GM18873 (cell line): ENCODE results near the gene SLC22A7.

Experiments used
- ATAC-seq: cut with Tn5 transposase; IDR thresholded peaks from one replicate; pipeline ENCODE4 v1.9.1; 2021; ENCODE audit warnings: mild to moderate bottlenecking, moderate library complexity, moderate number of reproducible peaks; ENCODE audit not compliant: unreplicated experiment, low FRiP score

The SLC22A7 gene

DNA sequence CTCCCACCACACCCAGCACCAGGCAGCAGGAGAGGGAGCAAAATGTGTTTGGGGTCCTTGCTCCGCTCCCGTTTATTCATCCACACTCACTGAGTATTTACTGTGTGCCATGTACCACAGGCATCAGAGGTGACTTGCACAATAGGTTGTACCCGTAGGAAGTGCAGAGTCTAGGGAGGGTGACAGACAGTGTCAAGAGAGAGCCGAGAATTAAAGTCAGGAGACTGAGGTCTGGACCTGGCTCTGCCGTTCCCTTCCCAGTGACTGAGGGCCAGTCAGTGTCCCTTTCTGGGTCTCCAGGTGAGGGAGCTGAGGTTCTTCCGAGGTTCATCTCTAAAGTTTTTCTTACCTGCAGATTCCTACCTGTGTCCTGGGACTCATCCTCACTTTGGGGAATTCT, 32.5 kb upstream of the SLC22A7 start:
- ATAC-seq, result no peak

DNA sequence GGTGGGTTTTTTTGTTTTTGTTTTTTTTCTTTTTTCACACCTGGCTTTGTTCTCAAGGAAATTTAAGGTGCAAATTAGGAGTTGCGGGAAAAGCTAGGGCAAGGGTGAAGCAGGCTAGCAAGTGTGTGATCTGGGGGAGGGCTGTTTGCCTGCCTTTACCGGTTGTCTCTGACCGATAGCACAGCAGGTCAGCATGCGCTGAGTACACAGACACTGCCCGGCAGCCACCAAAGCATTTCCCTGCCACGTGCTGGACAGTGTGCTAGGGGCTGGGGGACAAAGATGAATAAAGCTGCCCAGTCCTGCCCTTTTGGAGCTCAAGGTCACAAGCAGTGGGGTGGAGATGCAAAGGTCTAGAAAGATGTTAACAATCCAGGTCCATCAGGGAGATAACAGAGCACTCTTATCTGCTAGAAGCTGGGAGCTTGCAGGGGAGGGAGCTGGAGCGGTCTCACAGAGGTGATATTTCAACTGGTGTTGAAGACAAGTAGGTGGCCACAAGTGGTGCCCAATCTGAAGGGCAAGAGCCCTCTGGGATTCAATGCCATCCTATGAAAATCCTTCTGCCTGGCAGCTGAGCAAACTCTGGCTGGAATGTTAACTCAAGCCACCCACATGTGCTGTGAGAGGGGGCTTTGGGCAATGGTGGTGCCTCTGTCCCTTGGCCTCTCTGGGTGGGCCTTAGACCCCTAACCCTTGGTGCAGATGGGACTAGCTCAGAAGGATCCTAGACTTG, 30.3 kb upstream of the SLC22A7 start:
- ATAC-seq, result no peak

DNA sequence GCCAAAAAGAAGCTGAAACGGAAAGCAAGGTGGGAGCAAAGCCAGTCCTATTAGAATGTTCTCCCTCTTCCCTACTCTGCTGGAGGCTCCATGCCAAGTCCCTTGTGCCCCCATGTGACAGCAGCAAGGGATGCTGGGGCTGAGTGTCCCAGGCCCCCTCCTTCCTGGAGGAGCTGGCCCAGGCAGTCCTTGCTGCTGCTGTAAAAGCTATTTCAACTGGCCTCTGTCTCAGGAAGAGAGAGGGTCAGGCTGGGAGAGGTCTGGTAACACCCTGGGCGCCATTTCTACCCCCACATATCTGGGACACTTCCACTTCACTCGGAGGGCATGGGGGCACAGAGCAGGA, 29.7 kb upstream of the SLC22A7 start:
- no peak for ATAC-seq

DNA sequence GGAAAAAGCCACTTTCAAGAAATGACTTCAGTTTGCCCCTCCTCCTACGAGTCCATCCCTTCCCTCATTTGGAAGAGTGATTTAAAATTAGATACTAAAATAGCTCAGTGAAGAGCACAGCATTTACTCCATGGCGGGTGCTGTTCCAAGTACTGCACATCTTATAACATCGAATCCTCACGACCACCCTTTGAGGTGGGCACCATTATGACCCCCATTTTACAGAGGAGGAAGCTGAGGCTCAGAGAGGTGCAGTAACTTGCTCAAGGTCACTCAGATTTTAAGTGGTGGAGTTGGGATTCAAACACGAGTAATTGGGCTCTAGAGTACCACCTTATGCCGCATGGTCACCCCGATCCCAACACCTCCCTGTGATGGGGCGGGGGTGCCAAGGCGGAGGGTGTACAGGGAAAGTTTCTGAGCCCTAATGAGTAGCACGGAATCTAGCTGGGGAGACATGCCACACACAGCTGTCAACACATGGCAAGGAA, 29.2 kb upstream of the SLC22A7 start:
- ATAC-seq, result no peak

GRCh38 chr6:43269273-43270007, 28.6 kb upstream of the SLC22A7 start:
- no peak for ATAC-seq

- no peak for ATAC-seq
Observed at GRCh38 chr6:43271103-43271815, 26.8 kb upstream of the SLC22A7 start.

DNA sequence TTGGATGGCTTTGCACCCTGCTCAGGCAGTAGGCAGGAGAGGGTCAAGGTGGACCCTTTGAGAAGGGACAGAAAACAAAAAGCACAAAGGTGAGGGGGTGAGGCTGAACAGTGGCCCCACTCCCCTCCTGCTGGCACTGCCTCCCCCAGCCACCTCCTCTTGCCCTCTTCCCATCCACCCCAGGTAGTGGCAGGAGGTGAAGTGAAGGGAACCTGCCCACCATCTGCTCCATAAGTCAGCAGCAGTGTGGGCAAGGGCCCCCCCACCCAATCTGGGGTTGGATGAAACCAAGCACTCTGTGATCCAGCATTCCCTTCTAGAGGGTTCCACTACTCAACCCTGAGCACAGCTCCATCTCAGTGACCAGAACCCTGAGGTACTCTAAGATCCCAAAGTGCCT, 26.1 kb upstream of the SLC22A7 start:
- ATAC-seq, result no peak

DNA sequence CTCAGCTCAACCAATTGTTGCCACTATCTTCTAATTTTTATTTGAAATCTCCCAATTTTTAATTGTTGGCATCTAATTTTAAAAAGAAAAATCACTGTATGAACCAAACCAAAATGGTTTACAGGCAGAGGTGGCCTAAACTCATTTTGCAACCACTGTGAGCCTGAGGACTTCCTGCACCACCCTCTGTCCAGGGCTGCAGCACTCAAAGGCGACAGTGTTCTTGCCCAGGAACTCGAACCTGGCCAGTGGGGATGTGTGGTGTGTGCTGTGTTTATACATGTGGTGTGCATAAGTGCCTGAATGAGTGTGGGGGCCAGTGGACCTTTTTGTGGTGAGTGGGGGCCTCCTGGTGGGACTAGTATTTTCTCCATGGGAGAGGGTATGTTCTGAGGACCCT, 24.4 kb upstream of the SLC22A7 start:
- ATAC-seq, result no peak

- no peak for ATAC-seq
Observed at GRCh38 chr6:43274127-43274915, 23.7 kb upstream of the SLC22A7 start.

DNA sequence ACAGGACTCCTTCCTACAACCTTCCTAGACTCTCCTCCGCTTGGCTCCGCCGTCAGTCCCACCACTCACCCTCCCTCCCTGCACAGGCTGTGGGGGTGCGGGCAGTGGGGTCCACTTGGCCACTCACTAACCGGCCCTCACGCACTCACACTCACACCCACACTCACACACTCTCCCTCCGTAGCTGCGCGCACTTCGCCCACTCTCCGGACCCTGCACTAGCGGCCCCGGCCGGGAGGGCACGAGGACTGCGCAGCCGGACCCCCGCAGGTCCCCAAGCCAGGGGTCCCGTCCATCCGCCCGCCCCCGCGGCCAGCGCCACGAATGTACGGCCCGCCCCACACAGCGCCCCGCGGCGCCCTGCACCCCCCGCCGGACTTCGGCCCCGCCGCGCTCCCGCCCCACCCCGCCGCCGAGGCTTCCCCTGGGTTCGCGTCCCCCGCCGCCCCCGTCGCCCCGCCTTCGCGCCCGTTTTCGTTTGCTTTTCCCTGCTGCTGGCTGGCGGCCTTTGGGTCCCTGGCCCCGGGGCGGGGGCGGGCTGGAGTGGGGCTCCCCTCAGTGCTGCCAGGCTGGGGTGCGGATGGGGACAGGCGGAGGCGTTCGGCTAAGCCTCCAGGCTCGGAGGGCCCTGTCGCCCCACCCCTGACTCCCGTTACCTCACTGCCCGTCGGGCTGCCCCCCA, 23.0 kb upstream of the SLC22A7 start:
- no peak for ATAC-seq

- ATAC-seq, result no peak
Observed at GRCh38 chr6:43275801-43276576, 22.1 kb upstream of the SLC22A7 start.

GRCh38 chr6:43276577-43277305, 21.3 kb upstream of the SLC22A7 start:
- ATAC-seq, result no peak

- no peak for ATAC-seq
Observed at GRCh38 chr6:43277306-43277642, 20.8 kb upstream of the SLC22A7 start.

GRCh38 chr6:43277643-43278523, 20.2 kb upstream of the SLC22A7 start:
- ATAC-seq, result no peak

- ATAC-seq, result no peak
Observed at GRCh38 chr6:43278524-43279078, 19.5 kb upstream of the SLC22A7 start.

GRCh38 chr6:43280234-43280633, 17.8 kb upstream of the SLC22A7 start:
- ATAC-seq, result no peak

DNA sequence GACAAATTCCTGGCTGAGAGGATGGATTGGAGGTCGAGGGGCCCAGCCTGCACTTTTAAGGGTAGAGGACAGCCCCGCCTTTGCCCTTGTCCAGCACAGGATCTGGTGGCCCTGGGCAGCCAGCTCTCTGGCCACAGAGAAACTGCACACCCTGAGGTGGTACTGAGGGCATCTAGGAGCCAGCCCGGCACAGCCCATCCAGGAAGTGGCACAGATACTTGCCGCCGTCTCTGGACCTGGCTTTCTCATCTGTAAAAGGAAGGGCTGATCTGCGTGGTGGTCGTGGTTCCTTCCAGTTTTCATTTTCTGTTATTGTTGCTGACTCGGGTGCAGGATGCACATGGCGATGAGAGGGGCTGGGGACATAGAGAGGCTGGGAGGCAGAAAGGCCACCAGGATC, 16.0 kb upstream of the SLC22A7 start:
- ATAC-seq, result no peak
